Fibroblast of peridontal ligament (primary cell): ENCODE data around the gene OR9I1.

Source experiments
- DNase-seq: peaks from one replicate; pipeline ENCODE4 v3.0.0-alpha.2; 2010; ENCODE audit errors: extremely low read depth

Gene OR9I1

GRCh38 chr11:58125469-58125868, at the start of gene OR9I1:
Gene OR9I1 (minus strand): TSS chr11:58125530. CDS start chr11:58119444, 6,086 bp downstream.
- DNase-seq = no peak

GRCh38 chr11:58165504-58166106, 40.3 kb upstream of the OR9I1 start:
- no peak for DNase-seq

GRCh38 chr11:58164990-58165389, 39.7 kb upstream of the OR9I1 start:
- no peak for DNase-seq

GRCh38 chr11:58164389-58164788, 39.1 kb upstream of the OR9I1 start:
- no peak for DNase-seq

- DNase-seq = no peak
Measured at GRCh38 chr11:58152781-58153180, 27.5 kb upstream of the OR9I1 start.

- DNase-seq = no peak
Measured at GRCh38 chr11:58142761-58143160, 17.4 kb upstream of the OR9I1 start.

GRCh38 chr11:58135171-58135570, 9.8 kb upstream of the OR9I1 start:
- no peak for DNase-seq

GRCh38 chr11:58134151-58134550, 8.8 kb upstream of the OR9I1 start:
- DNase-seq = no peak

- DNase-seq = no peak
Measured at GRCh38 chr11:58133309-58134076, 8.2 kb upstream of the OR9I1 start.

- no peak for DNase-seq
Measured at GRCh38 chr11:58127350-58127749, 2.0 kb upstream of the OR9I1 start.

- DNase-seq = no peak
Measured at GRCh38 chr11:58121096-58121495, 4.2 kb downstream of the OR9I1 start.

- no peak for DNase-seq
Measured at GRCh38 chr11:58097437-58097836, 27.9 kb downstream of the OR9I1 start.

- no peak for DNase-seq
Measured at GRCh38 chr11:58086528-58086927, 38.8 kb downstream of the OR9I1 start.

GRCh38 chr11:58075781-58076180, 49.5 kb downstream of the OR9I1 start:
- DNase-seq = no peak

- no peak for DNase-seq
Measured at GRCh38 chr11:58070585-58070984, 54.7 kb downstream of the OR9I1 start.

- DNase-seq = no peak
Measured at GRCh38 chr11:58068655-58069054, 56.7 kb downstream of the OR9I1 start.

GRCh38 chr11:58067685-58068084, 57.6 kb downstream of the OR9I1 start:
- DNase-seq = no peak
